ENCODE measurements around the gene TMEM81.

The TMEM81 gene

DNA sequence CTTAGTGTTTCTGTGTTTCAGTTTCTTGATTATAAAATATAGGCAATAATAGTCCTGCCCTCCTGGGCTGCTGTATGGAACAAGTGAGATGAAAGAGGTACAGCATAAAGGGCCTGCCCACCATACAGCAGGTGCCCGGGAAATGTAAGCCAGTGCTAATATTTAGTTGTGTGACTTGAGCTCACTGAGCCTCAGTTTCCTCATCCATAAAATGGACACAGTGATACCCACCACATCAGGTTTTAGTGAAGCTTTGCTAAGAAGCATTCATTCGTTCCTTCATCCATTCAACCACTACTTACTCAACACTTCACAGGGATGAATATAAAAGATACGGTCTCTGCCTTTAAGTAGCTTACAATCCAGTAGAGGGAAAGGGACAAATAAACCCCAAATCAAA, 21.4 kb downstream of the TMEM81 start:
- H3K4me3 ChIP-seq (ENCODE audit: low read depth, low read length): no peak overlapping the region
- TF ChIP-seq MYC (IDR thresholded peaks at IDR 0.05; ENCODE audit: low read depth, low read length): no peak
- TF ChIP-seq, protein P1, sequence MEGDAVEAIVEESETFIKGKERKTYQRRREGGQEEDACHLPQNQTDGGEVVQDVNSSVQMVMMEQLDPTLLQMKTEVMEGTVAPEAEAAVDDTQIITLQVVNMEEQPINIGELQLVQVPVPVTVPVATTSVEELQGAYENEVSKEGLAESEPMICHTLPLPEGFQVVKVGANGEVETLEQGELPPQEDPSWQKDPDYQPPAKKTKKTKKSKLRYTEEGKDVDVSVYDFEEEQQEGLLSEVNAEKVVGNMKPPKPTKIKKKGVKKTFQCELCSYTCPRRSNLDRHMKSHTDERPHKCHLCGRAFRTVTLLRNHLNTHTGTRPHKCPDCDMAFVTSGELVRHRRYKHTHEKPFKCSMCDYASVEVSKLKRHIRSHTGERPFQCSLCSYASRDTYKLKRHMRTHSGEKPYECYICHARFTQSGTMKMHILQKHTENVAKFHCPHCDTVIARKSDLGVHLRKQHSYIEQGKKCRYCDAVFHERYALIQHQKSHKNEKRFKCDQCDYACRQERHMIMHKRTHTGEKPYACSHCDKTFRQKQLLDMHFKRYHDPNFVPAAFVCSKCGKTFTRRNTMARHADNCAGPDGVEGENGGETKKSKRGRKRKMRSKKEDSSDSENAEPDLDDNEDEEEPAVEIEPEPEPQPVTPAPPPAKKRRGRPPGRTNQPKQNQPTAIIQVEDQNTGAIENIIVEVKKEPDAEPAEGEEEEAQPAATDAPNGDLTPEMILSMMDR (IDR thresholded peaks at IDR 0.05; ENCODE audit: low read depth, low read length): no peak
- TF ChIP-seq, protein P2, sequence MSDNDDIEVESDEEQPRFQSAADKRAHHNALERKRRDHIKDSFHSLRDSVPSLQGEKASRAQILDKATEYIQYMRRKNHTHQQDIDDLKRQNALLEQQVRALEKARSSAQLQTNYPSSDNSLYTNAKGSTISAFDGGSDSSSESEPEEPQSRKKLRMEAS (IDR thresholded peaks at IDR 0.05; ENCODE audit: low read depth, low read length): no peak
- no peak for TF ChIP-seq POLR2A (IDR thresholded peaks at IDR 0.05; ENCODE audit: extremely low read depth, insufficient read length)
- no peak for DNase-seq (ENCODE audit: low read depth)

DNA sequence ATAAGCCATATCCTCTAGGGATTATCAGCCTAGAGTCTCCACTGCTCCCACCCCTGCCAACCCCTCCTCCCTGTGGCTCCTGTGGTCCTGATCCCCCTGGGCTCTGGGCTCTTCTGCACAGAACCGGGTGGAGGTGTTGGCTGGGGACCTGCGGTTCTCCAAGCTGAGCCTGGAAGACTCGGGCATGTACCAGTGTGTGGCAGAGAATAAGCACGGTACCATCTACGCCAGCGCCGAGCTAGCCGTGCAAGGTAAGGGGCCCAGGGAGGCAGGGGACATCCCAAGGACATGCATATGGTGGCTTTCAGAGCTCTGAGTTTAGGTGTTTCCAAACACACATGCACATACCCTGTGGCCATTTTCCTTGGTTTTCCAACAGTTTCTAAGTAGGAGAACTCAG, 21.9 kb downstream of the TMEM81 start:
- DNase-seq (ENCODE audit: low read depth): no peak
- no peak for TF ChIP-seq POLR2A (IDR thresholded peaks at IDR 0.05; ENCODE audit: extremely low read depth, insufficient read length)
- TF ChIP-seq, protein P1 (IDR thresholded peaks at IDR 0.05; ENCODE audit: low read depth, low read length): no peak
- TF ChIP-seq, protein P2 (IDR thresholded peaks at IDR 0.05; ENCODE audit: low read depth, low read length): no peak
- no peak for TF ChIP-seq MYC (IDR thresholded peaks at IDR 0.05; ENCODE audit: low read depth, low read length)
- no peak overlapping the region for H3K4me3 ChIP-seq (ENCODE audit: low read depth, low read length)

DNA sequence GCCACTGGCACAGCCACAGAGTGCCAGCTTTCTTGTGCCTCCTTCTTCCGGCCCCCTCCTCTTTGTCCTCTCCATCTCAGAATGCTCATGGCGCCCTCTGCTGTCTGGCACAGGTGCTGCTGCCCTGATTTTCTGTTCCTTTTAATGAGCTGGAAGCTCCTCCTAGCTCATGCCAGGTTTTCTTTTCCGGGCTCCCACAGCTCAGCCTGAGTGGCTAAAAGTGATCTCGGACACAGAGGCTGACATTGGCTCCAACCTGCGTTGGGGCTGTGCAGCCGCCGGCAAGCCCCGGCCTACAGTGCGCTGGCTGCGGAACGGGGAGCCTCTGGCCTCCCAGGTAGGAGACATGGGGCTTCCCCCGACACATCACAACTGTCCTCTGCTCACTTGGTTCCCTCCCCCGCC, 22.6 kb downstream of the TMEM81 start:
- TF ChIP-seq MYC (IDR thresholded peaks at IDR 0.05; ENCODE audit: low read depth, low read length) (no peak), POLR2A (IDR thresholded peaks at IDR 0.05; ENCODE audit: extremely low read depth, insufficient read length) (no peak)
- TF ChIP-seq, protein P2 (IDR thresholded peaks at IDR 0.05; ENCODE audit: low read depth, low read length): no peak
- TF ChIP-seq, protein P1 (IDR thresholded peaks at IDR 0.05; ENCODE audit: low read depth, low read length): peak; percentile 90
- no peak overlapping the region for H3K4me3 ChIP-seq (ENCODE audit: low read depth, low read length)
- DNase-seq (ENCODE audit: low read depth): peak; percentile 68

DNA sequence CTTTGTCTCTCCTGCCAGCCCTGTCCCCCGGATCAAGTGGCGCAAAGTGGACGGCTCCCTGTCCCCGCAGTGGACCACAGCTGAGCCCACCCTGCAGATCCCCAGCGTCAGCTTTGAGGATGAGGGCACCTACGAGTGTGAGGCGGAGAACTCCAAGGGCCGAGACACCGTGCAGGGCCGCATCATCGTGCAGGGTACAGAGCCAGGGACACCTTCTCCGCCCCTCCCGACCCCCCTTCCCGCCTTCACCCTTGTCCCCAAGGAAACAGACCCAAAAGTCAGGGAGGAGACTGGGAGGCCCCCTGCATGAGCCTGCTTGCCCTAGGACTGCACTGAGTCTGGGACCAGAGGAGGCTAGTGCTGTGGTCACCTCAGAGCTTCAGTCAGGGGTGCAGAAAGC, 23.0 kb downstream of the TMEM81 start:
- no peak overlapping the region for H3K4me3 ChIP-seq (ENCODE audit: low read depth, low read length)
- TF ChIP-seq, protein P2 (IDR thresholded peaks at IDR 0.05; ENCODE audit: low read depth, low read length): no peak
- TF ChIP-seq MYC (IDR thresholded peaks at IDR 0.05; ENCODE audit: low read depth, low read length): no peak
- DNase-seq (ENCODE audit: low read depth): no peak

DNA sequence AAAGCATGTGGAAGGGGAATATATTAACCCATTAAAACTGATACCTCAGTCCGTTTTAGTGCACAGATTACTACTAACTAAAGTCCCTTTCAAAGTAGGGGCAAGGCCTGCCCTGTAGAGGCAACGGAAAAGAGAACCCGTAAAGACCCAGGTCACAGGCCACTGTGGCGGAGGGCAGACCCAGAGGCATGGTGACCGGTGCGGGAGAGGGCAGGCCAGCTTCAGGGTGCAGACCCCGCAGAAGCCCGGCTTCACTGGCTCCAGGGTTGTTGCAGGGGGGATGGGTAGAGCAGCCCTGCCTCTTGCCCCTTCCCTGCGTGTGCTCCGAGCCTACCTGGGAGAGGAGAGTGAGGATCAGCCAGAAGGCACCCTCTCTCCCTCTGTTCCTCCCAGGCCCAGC, 23.5 kb downstream of the TMEM81 start:
- no peak for DNase-seq (ENCODE audit: low read depth)
- TF ChIP-seq, protein P2 (IDR thresholded peaks at IDR 0.05; ENCODE audit: low read depth, low read length): no peak
- TF ChIP-seq MYC (IDR thresholded peaks at IDR 0.05; ENCODE audit: low read depth, low read length) (no peak), POLR2A (IDR thresholded peaks at IDR 0.05; ENCODE audit: extremely low read depth, insufficient read length) (no peak)
- TF ChIP-seq, protein P1 (IDR thresholded peaks at IDR 0.05; ENCODE audit: low read depth, low read length): no peak
- no peak overlapping the region for H3K4me3 ChIP-seq (ENCODE audit: low read depth, low read length)

DNA sequence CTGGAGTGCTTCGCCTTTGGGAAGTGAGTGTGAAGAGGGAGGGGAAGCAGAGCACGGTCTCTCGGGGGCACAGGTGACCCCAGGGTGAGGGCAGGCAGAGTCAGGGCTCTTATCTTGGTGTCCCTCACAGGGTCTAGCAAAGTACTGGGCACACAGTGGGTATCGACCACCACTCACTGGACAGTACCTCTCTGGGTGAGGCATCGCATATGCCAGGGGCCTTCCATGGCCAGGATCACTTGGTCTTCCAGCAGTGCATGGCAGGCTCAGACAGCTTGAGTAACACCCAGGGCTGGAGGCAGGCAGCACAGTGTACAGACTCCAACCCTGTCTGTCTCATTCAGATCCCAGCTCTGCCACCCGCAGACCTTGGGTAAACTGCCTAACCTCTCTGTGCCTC, 24.6 kb downstream of the TMEM81 start:
- TF ChIP-seq POLR2A (IDR thresholded peaks at IDR 0.05; ENCODE audit: extremely low read depth, insufficient read length) (no peak), MYC (IDR thresholded peaks at IDR 0.05; ENCODE audit: low read depth, low read length) (no peak)
- TF ChIP-seq, protein P2 (IDR thresholded peaks at IDR 0.05; ENCODE audit: low read depth, low read length): no peak
- TF ChIP-seq, protein P1 (IDR thresholded peaks at IDR 0.05; ENCODE audit: low read depth, low read length): no peak
- no peak for DNase-seq (ENCODE audit: low read depth)
- H3K4me3 ChIP-seq (ENCODE audit: low read depth, low read length): no peak overlapping the region

Measured in NB4 (cell line).